HG03280 (cell line): ENCODE results near the gene RAD51B.

Source experiments
- ATAC-seq: cut with Tn5 transposase; IDR thresholded peaks from one replicate; pipeline ENCODE4 v1.9.1; 2021; ENCODE audit warnings: mild to moderate bottlenecking, moderate library complexity; ENCODE audit not compliant: unreplicated experiment

RAD51B gene

DNA sequence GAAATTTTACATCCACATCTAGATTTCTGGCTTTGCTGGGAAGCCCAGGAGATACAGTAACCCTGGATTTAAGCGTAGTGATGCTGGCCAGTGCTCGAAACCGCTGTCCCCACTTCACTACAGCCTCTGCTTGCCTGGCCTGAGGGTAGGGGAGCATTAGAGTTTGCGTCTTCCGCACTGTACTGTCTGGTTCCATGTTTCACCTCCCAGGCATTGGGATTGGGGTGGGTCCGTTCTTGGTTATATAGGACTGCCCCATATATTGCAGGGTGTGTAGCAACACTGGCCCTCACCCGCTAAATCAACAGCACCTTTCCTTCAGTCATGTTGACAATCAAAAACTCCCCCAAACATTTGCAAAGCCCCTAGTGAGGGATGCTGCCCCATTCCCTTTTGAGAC lies 732.5 kb downstream of the RAD51B start:
- no peak for ATAC-seq

DNA sequence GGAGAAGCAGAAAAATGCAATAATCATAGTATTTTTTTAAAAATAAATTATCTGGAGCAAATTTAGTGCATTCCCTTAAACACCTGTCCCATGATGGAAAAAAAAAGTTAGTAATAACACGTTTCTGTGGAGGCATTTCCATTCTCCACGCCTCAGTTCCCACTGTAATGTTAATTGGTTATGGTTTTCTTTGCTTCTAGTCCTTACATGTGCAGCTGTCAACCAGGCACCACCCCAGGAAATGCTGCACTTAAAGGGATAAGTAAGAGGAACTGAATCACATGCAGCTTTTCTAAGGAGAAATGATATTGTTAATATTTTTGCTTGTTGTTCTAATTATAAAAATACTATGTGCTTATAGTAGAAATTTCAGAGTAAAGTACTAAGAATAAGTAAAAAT lies 733.0 kb downstream of the RAD51B start:
- no peak for ATAC-seq

DNA sequence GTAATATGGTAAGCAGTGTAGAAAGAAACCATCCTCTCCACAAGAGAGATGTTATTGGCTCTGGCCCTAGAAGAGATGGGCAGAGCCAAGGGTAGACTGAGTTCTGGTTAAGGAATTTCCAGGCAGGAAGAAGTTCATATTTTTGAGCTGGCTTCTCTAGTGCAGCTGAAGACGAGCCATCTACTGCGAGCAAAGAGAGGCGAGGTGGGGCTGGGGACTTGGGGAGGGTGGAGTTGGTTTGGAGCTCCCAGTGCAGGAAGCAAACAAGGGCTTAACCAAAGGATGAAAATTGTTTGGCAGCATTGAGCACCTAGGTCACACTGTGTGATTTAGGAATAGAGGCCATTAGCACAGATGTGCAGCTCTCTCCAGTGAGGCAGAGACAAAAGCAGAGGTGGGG lies 733.7 kb downstream of the RAD51B start:
- no peak for ATAC-seq

DNA sequence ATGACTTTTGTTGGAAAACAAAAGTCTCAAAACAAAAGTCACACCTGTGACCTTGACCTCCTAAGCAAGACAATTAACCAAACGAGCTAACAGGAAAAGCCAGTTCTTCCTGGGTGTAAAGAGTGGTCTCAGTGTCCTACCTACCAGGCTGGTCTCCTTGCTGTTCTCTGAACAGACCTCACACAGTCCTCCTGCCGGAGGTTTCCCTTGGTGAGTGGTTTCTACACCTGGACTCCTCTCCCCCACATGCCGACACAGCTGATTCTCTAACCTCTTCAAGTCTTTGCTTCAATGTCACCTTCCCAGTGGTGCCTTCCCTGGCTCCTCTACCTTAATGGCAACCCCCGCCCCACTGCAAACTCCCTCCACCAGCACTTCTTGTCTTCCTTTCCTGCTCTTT lies 734.7 kb downstream of the RAD51B start:
- ATAC-seq: no peak

DNA sequence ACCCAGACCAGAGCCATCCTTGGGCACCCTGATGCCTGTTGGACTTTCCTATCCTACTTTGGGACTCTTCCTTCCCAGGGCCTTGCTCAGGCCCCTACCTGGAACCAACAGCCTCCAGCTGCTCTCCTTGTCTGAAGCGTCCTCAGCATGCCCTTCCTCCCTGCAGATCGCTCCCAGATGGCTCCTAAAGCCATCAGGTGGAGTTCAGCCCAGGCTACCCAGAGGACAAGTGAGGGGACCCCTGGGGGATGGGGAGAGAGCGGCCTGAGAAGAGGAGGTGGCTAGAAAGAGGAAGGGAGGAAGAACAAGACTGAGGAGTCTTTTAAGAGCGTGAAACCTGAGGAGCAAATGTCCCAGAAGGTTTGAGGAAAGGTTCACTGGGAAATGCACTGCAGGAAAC lies 736.7 kb downstream of the RAD51B start:
- ATAC-seq: no peak

- ATAC-seq: no peak
These were observed 738.1 kb downstream of the RAD51B start for GRCh38 chr14:68557648-68558047.

DNA sequence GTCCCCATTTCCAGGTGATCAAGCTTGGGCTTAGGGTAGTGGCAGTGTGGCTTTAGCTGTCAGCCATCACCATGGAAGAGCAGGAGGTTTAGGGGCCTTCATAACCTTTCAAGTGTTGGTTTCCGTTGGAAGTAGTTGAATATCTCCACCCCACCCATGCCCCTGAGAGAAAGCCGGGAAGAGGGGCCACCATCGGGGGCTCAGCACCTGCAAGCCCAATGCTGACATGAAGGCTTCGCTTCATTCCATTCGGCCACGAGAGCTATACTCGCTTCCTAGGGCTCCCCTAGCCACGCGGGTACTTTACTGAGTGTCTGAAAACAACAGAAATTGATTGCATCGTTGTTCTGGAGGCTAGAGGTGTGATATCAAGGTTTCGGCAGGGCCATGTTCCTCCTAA lies 738.5 kb downstream of the RAD51B start:
- ATAC-seq: no peak

- no peak for ATAC-seq
These were observed 740.4 kb downstream of the RAD51B start for GRCh38 chr14:68559949-68560348.

DNA sequence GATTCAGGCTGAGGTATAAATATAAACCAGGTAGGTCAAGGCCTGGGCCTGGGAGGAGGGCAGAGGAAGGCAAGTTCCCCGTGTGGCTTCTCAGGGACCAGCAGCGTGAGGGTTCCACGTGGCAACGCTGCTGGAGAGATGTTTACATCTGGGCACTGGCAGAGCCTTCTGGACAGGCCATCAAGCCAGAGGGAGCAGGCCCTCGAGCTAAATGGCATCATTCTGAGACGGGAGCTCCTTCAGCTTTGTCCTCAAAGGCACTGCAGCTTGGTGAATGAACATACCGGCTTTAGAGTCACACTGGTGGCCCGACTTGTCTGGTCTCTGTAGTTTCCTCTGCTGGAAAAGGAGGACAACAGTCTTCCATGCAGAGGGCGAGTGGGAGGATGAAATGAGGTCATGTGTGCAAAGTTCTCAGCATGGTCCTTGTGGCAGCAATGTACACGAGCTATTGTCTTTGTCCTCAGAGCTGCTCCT lies 742.0 kb downstream of the RAD51B start:
- no peak for ATAC-seq

DNA sequence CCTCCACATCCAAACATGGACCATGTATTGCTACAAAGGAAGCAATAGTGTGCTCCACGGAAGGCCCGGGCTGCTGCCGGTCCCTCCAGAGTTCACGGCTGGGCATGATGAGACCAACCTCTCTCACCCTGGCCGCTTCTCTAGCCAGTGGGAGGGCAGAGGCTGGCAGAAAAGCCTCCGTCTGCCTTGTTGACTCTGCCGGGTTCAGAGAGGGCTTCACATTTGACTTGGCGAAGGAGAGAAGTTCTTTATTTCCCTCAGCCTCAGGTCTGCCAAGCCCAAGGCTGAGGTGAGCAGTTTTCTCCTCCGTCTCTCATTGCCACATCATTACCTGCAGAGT lies 743.3 kb downstream of the RAD51B start:
- no peak for ATAC-seq

- no peak for ATAC-seq
These were observed 743.9 kb downstream of the RAD51B start for GRCh38 chr14:68563251-68564131.

DNA sequence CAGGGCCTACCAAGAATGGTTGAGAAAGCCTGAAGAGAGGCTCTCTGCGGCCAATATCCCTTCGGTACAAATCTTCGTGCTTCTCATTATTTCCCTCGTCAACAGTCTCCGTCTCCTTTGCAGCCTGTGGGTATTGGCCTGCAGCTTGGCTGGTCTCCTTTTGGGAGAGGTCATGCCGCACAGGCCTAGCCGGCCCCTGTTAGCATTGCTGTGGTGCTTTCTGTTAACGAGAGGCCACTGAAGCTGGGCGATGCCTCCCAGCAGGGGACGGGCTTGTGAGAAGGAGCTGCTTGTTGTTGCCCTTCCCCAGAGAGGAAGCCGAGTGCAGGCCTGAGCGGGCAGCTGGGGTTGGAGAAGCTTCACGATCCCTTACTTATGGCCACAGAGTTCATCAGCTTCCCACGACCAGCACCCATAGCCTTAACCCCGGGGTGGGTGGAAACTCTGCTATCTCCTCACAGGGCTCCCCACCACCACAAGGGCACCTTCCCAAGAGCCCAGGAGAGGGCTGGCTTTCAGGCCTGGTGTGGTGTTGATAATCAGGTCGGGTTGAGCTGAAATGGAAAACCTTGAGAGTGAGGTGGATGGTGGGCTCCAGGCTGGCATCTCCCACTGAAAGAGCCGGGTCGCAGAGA lies 744.7 kb downstream of the RAD51B start:
- ATAC-seq: no peak

- no peak for ATAC-seq
These were observed 745.5 kb downstream of the RAD51B start for GRCh38 chr14:68564826-68565759.

- ATAC-seq: no peak
These were observed 746.5 kb downstream of the RAD51B start for GRCh38 chr14:68566075-68566474.

- ATAC-seq: no peak
These were observed 749.6 kb downstream of the RAD51B start for GRCh38 chr14:68568907-68569897.

- no peak for ATAC-seq
These were observed 750.4 kb downstream of the RAD51B start for GRCh38 chr14:68569970-68570409.

DNA sequence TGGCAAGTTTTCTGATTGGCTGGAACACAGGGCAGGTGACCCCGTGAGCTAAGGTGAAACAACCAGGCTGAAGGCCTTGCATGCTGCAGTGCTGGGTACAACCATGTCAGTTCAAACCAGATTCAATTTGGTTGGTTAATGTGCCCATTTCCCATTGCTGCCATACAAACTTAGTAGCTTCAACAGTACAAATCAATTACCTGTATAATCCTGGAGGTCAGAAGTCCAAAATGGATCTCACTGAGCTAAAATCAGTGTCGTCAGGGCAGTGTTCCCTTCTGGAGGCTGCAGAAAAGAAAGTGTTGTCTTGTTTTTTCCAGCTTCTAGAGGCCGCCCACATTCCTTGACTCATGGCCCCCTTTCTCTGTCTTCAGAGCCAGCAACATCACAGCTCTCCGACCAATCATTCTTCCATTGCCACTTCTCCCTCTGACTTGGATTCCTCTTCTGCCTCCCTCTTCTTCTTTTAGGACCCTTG lies 751.6 kb downstream of the RAD51B start:
- no peak for ATAC-seq

GRCh38 chr14:68571928-68572525 lies 752.4 kb downstream of the RAD51B start:
- no peak for ATAC-seq

DNA sequence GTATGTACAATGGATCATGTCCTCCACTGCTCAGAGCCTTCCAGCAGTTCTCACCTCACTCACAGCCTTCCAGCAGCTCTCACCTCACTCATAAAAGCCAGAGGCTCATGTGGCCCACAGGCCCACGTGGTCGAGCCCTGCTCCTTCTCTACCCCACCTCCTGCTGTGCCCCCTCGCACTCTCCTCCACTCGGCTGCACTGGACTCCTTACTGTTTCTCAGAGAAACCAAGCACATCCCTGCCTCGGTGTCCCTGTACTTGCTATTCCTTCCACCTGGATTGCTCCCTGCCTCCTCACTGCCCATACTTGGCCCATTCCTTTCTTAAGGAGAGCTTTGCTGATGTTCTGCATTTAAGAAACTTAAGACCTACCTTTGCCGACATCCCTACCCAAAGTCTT lies 753.5 kb downstream of the RAD51B start:
- no peak for ATAC-seq

DNA sequence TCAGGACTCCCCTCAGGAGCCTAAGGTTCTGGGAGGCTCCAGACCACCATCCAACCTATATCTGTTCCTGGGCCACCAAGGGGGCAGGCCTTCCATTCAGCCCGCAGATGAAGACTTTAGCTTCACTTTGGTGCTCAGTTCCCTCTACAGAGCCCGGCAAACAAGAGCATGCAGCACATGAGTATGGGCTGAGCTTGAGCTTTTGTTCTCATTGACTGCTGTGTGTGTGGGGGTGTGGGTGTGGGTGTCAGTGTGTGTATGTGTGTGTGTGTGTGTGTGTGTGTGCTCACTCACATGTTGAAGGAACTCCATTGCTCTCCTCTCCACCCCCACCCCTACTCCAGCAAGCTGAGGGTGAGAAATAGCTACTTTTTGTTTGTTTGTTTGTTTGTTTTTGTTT lies 754.1 kb downstream of the RAD51B start:
- no peak for ATAC-seq
